ENCODE measurements around the gene SERPIND1. TPM values are rescaled to one million over a fixed set of nuclear protein-coding genes. Genes with fewer than 3 reads are reported as not detected.

Gene SERPIND1, protein sequence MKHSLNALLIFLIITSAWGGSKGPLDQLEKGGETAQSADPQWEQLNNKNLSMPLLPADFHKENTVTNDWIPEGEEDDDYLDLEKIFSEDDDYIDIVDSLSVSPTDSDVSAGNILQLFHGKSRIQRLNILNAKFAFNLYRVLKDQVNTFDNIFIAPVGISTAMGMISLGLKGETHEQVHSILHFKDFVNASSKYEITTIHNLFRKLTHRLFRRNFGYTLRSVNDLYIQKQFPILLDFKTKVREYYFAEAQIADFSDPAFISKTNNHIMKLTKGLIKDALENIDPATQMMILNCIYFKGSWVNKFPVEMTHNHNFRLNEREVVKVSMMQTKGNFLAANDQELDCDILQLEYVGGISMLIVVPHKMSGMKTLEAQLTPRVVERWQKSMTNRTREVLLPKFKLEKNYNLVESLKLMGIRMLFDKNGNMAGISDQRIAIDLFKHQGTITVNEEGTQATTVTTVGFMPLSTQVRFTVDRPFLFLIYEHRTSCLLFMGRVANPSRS
- under 1 TPM in 1 of 4 donors, not detected in 3; 0.22 TPM for total RNA-seq

DNA sequence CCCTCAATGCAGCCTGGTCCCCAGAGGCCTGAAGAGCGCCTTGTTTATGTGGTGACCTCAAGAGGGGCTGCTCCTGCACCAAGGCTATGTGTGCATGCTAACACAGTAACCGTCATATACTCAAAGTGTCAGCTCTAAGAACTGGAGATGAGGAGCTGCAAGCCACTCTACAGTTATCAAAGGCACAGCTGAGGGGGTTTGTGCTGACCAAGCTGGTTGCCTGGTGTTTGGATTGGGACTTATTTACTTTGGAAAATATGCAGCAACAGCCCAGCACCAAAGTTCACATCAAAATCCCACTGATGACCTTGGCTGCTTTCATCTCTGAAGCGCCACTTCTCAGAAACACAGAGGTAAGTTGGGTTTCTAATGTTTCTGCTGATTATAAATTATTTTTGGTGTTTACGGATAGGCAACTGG is at the start of gene SERPIND1:
Gene SERPIND1, plus strand, starts transcription at position 321 of the 420 bp plus-strand sequence. CDS start 5,200 bp downstream, outside the sequence.
- peaks cover 0 to 4% of the 10 kb centered on the region in 2 donors for H3K4me1 ChIP-seq
- no peaks in the 10 kb centered on the region for H3K27me3 ChIP-seq
- no peaks in the 10 kb centered on the region for H3K9me3 ChIP-seq
- intact Hi-C loops (cut with DNase I; ENCODE audit: low total_unique reads) (no loop called here), in situ Hi-C loops (cut with MboI; ENCODE audit: low sequenced_read_pairs in 4 of 4) (no loop called here)
- ATAC-seq = no peak
- DNase-seq = no peak
- TF ChIP-seq POLR2A (IDR thresholded peaks at IDR 0.05) = no peak
- TF ChIP-seq, protein P1, sequence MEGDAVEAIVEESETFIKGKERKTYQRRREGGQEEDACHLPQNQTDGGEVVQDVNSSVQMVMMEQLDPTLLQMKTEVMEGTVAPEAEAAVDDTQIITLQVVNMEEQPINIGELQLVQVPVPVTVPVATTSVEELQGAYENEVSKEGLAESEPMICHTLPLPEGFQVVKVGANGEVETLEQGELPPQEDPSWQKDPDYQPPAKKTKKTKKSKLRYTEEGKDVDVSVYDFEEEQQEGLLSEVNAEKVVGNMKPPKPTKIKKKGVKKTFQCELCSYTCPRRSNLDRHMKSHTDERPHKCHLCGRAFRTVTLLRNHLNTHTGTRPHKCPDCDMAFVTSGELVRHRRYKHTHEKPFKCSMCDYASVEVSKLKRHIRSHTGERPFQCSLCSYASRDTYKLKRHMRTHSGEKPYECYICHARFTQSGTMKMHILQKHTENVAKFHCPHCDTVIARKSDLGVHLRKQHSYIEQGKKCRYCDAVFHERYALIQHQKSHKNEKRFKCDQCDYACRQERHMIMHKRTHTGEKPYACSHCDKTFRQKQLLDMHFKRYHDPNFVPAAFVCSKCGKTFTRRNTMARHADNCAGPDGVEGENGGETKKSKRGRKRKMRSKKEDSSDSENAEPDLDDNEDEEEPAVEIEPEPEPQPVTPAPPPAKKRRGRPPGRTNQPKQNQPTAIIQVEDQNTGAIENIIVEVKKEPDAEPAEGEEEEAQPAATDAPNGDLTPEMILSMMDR (IDR thresholded peaks at IDR 0.05 in 4 of 5, conservative IDR thresholded peaks at IDR 0.05 in 1 of 5) = no peak
- no peaks in the 10 kb centered on the region for H3K36me3 ChIP-seq
- no peak within 1 kb of the TSS for H3K4me3 ChIP-seq
- no peak within 1 kb of the TSS for H3K27ac ChIP-seq

DNA sequence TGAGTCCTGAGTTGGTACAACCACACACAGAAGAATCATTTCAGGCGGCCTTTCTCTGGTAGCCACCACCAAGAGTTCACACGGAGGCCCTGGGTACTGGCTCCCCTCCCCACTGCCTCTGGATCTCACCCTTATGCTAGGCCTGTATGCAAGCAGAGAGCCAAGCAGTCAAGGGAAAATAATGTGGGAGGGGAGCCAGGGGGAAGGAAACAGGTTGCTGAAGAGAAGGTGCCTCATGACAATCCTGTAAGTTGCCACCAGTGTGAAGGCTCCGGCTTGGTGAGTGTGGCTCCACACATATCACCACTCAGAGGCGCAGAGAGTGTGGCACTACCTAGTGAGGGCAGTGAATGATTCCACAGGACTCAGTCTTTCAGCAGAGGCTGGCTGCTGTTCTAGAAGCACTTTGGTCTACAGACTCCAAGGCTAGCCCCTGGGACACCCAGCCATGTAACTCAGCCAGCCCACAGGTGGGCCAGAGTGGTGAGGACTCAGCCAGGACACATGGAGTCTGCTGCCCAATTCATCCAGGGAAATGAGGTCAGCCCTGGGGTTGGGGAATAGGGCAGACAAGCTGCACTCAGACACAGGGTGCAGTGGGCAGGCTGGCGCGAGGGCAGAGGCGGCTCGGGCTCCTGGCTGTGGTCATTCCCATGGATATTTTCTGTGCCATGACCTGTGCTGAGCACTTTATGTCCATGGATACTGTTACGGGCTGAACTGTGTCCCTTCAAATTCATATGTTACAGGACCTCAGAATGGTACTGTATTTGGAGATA is 49.0 kb upstream of the SERPIND1 start:
- ATAC-seq (no peak), DNase-seq (no peak)
- Histone ChIP-seq H3K36me3 (peaks cover 1 to 43% of the 10 kb centered on the region in 2 donors), H3K27ac (no peak overlapping the region), H3K9me3 (no peaks in the 10 kb centered on the region), H3K4me3 (no peak overlapping the region), H3K27me3 (no peaks in the 10 kb centered on the region), H3K4me1 (no peaks in the 10 kb centered on the region)
- TF ChIP-seq, protein P1 (IDR thresholded peaks at IDR 0.05 in 4 of 5, conservative IDR thresholded peaks at IDR 0.05 in 1 of 5) = no peak
- no peak for TF ChIP-seq POLR2A (IDR thresholded peaks at IDR 0.05)
- intact Hi-C loops (cut with DNase I; ENCODE audit: low total_unique reads) = no loop called here
- in situ Hi-C loops (cut with MboI; ENCODE audit: low sequenced_read_pairs in 4 of 4) = no loop called here

DNA sequence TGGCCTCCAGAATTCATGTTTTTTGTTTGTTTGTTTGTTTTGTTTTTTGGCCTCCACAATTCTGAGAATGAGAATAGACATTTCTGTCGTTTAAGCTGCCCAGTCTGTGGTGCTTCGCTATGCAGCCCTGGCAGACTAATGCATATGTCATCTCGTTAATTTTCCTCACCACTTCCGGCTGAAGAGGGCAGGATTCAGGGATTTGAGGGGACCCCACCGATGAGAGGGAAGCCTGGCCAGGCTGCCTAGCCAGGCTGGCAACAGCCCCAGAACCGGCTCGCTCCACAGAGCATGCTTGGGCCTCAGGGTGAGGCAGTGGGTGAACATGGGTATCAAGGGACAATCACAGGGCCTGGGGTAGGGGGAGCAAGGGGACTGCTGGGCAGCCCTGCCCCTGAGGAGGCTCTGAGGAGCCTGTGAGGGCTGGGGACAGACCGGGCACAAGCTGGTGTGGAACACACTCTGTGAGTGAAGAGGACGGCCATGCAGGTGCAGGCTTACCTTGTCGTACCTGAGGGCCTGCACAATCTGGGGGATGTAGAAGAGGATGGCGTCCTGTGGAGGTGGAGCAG is 47.8 kb upstream of the SERPIND1 start:
- Histone ChIP-seq H3K9me3 (no peaks in the 10 kb centered on the region), H3K4me1 (no peaks in the 10 kb centered on the region), H3K4me3 (no peak overlapping the region), H3K27me3 (no peaks in the 10 kb centered on the region), H3K27ac (no peak overlapping the region), H3K36me3 (peaks cover 2 to 44% of the 10 kb centered on the region in 2 donors)
- intact Hi-C loops (cut with DNase I; ENCODE audit: low total_unique reads) = no loop called here
- DNase-seq = no peak
- in situ Hi-C loops (cut with MboI; ENCODE audit: low sequenced_read_pairs in 4 of 4) = no loop called here
- TF ChIP-seq POLR2A (IDR thresholded peaks at IDR 0.05) = no peak
- TF ChIP-seq, protein P1 (IDR thresholded peaks at IDR 0.05 in 4 of 5, conservative IDR thresholded peaks at IDR 0.05 in 1 of 5) = no peak
- ATAC-seq = no peak

DNA sequence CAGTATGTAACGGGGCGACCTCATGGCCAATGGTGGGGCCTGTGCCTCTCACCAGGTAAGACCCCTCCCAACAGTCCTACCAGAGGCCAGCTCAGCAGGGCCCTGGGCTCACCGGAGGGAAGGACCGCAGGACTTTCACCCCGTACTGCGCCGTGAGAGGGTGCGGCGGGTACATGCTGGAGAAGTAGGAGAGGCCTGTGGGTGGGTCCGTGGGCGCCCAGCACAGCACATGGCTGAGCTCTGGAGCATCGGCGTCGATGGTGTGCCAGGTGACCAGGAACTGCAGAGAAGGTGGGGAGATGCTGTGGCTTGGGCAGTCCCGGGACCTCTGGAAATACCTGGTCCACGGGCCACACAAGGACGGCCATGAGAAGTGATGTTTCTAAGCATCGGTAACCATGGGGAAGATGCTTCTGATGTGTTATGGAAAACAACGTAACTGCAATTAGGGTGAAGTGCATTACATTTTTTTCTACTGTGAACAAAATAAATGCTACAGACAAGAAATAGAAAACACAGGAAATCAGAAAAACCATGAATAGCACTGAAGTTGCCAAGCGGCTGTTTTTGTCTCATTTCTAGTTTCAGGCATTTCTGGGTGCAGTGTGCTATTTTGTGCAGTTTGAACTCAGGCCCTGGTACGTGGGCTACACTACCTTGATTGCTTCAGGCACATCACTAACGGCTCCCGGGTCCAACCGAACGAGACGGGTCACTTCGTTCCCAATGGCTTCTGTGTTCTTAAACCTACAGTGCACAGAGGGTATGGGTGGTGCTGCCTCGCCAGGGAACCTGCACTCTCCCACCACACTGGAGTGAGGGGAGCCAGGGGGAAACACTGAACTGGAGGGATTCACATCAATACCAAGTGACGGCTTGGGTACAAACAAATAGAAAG is 46.5 kb upstream of the SERPIND1 start:
- DNase-seq (no peak), ATAC-seq (no peak)
- Histone ChIP-seq H3K4me1 (no peaks in the 10 kb centered on the region), H3K27me3 (no peaks in the 10 kb centered on the region), H3K9me3 (no peaks in the 10 kb centered on the region), H3K4me3 (no peak overlapping the region), H3K27ac (no peak overlapping the region), H3K36me3 (peaks cover 2 to 44% of the 10 kb centered on the region in 2 donors)
- intact Hi-C loops (cut with DNase I; ENCODE audit: low total_unique reads) = no loop called here
- in situ Hi-C loops (cut with MboI; ENCODE audit: low sequenced_read_pairs in 4 of 4) = no loop called here
- TF ChIP-seq, protein P1 (IDR thresholded peaks at IDR 0.05 in 4 of 5, conservative IDR thresholded peaks at IDR 0.05 in 1 of 5) = no peak
- no peak for TF ChIP-seq POLR2A (IDR thresholded peaks at IDR 0.05)
